Activated T-cell treated with anti-CD3 and anti-CD28 coated beads for 1 hour (primary cell): ENCODE measurements around the gene HFM1.

ENCODE experiments used
- DNase-seq: peaks from one replicate; pipeline ENCODE4 v3.0.0-alpha.2; 2020; ENCODE audit warnings: low read depth

The HFM1 gene

GRCh38 chr1:91261655-91262054, 143.0 kb downstream of the HFM1 start:
- DNase-seq, result no peak

- DNase-seq, result no peak
Observed at GRCh38 chr1:91245435-91245834, 159.2 kb downstream of the HFM1 start.

- no peak for DNase-seq
Observed at GRCh38 chr1:91244737-91245136, 159.9 kb downstream of the HFM1 start.

GRCh38 chr1:91243171-91243570, 161.5 kb downstream of the HFM1 start:
- no peak for DNase-seq

- DNase-seq, result no peak
Observed at GRCh38 chr1:91234181-91234580, 170.5 kb downstream of the HFM1 start.

- DNase-seq, result no peak
Observed at GRCh38 chr1:91226741-91227140, 177.9 kb downstream of the HFM1 start.

GRCh38 chr1:91224878-91225277, 179.8 kb downstream of the HFM1 start:
- DNase-seq, result no peak

- DNase-seq, result no peak
Observed at GRCh38 chr1:91221017-91221416, 183.6 kb downstream of the HFM1 start.

- no peak for DNase-seq
Observed at GRCh38 chr1:91217911-91218310, 186.7 kb downstream of the HFM1 start.
